Large intestine (tissue), 3 donors: ENCODE measurements around the gene HSPBP1. TPM values are rescaled to one million over a fixed set of nuclear protein-coding genes. Genes with fewer than 3 reads are reported as not detected.

Experiments
- DNase-seq, 2 donors: peaks; one replicate each; pipeline versions ENCODE4 v3.0.0 to v3.0.0-alpha.2; 2013
- H3K27ac ChIP-seq: one replicate; pipeline ENCODE4 v1.5.1; 2013; ENCODE audit warnings: low read length
- H3K27me3 ChIP-seq: 2 replicates; pipeline ENCODE4 v1.6.1; 2013; ENCODE audit warnings: low read length; ENCODE audit not compliant: control insufficient read depth, insufficient read depth
- H3K36me3 ChIP-seq: 2 replicates; pipeline ENCODE4 v1.6.1; 2013; ENCODE audit warnings: low read length; ENCODE audit not compliant: control insufficient read depth, insufficient read depth
- H3K4me1 ChIP-seq: one replicate; pipeline ENCODE4 v1.6.1; 2013; ENCODE audit warnings: low read length; ENCODE audit not compliant: control insufficient read depth, insufficient read depth
- H3K4me3 ChIP-seq: one replicate; pipeline ENCODE4 v1.5.1; 2013; ENCODE audit warnings: low read length
- H3K9me3 ChIP-seq: one replicate; pipeline ENCODE4 v1.6.1; 2013; ENCODE audit warnings: mild to moderate bottlenecking, low read depth, low read length, moderate library complexity; ENCODE audit not compliant: control insufficient read depth
- WGBS: methylation state at CpG from one replicate; pipeline ENCODE4 v1.1.5; 2013; ENCODE audit warnings: low lambda C conversion rate; ENCODE audit not compliant: insufficient coverage; 5-methylcytosine and 5-hydroxymethylcytosine counted together
- polyA plus RNA-seq: library from polyadenylated mRNA; unstranded; fragments of 120-200 nt; gene quantifications from one replicate; pipeline ENCODE4 v1.2.1, GENCODE V29; 2013

Gene HSPBP1
- polyA plus RNA-seq, 1 donor = 29.4 TPM

DNA sequence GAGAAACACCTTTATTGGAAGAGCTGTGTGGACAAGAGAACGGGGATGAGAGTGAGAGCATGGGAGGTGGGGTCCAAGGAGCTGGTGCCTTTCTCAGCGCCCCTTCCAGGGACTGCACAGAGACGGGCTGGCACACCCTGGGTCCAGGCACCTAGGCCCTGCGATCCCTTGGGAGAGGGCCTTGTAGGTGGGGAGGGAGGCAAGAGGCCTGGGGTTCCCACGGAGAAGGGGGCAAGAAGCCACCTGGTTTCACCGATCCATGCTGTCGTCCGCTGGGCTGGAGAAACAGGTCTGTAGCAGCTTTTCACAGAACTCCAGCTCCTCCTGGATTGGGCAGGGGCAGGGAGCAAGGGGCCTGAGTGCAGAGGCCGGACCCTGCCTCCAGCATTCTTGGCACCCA, 17.6 kb downstream of the HSPBP1 start:
- H3K27me3 ChIP-seq = no peaks in the 10 kb centered on the region
- no peak overlapping the region for H3K4me3 ChIP-seq
- H3K27ac ChIP-seq = no peak overlapping the region
- WGBS = 86% methylated on average over 1 of the region's 9 CpGs
- H3K36me3 ChIP-seq = peaks cover 3% of the 10 kb centered on the region
- H3K9me3 ChIP-seq = no peaks in the 10 kb centered on the region
- no peak for DNase-seq
- H3K4me1 ChIP-seq = peaks cover 6% of the 10 kb centered on the region

DNA sequence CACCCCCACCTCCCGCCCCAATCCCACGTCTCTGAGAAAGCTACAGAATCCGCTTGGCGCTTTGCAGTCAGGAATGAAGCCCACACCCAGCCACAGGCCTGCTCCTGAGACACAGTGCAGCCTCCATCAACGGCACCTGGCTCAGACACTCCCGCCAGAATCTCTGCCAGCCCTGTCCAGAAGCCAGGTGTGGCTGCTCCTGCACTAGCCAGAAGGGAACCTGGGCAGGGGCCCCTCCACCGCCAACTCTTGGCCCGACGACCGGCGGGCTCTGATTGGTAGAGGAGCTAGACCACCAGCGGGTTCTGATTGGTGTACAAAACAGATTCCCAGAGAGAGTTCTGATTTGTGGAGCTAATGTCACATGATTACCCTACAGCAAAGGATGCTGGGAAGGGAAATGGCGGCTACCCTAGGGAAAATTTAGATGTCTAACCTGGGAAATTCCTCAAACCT, 18.2 kb downstream of the HSPBP1 start:
- H3K4me3 ChIP-seq = no peak overlapping the region
- peaks cover 11% of the 10 kb centered on the region for H3K4me1 ChIP-seq
- H3K9me3 ChIP-seq = no peaks in the 10 kb centered on the region
- no peaks in the 10 kb centered on the region for H3K27me3 ChIP-seq
- H3K36me3 ChIP-seq = peaks cover 3% of the 10 kb centered on the region
- DNase-seq = no peak
- WGBS = 100% methylated on average over 1 of the region's 13 CpGs
- H3K27ac ChIP-seq = no peak overlapping the region

DNA sequence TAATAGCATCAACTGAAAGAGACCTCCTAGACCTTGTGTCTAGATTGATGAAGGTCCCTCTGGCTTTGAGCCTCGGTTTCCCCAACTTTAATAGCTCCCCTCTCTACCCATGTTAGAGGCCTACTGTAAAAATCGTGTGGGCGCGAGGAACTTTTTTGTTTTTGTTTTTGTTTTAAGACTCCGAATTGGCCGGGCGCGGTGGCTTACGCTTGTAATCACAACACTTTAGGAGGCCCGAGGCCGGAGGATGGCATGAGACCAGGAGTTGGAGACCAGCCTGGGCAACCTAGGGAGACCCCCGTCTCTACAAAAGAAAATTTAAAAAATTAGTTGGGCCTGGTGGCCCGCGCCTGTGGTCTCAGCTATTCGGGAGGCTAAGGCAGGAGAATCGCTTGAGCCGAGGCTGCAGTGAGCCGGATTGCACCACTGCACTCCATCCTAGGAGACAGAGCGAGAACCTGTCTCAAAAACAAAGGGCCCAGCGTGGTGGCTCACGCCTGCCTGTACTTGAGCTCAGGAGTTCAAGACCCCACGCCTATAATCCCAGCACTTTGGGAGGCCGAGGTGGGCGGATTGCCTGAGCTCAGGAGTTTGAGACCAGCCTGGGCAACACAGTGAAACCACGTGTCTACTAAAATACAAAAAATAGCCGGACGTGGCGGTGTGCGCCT, 20.2 kb downstream of the HSPBP1 start:
- 0% methylated on average over 1 of the region's 29 CpGs for WGBS
- Histone ChIP-seq H3K4me3 (peak overlapping the region; percentile 44), H3K9me3 (no peaks in the 10 kb centered on the region)

DNA sequence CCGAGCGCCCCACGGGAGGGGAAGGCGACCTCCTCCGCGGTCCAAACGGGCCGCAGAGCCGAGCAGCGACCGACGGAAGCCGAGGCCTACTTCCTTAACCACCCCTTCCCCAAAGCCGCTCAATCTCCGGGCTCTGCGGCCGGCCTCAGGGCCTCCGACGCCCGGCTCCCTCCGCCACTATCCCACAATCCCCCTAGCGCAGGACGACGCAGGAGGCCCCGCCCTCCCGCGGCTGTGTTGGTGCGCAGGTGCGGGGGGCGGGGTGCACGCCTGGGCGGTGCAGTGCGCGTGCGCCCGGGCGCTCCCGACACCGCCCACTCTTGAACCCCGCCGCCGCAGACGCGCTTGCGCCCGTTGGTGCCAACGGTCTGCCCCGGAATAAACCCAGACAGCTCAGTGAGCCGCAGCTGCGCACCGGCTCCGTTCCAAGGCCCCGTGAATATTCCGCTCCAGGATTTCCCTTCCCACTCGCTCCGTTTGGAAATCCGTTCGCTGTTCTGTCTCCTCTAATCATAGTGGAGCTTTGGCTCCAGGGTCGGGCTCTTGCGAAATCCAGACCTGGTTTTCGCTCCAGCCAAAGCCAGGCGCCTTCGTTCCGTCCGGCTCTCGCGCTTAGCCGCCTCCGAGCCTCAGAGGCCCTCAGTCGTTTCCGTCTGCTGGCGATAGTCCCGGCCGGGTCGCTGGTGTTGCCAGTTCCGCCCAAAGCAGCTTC, 20.9 kb downstream of the HSPBP1 start, which contains the start of gene PPP6R1:
Gene PPP6R1, minus strand, starts transcription at position 190 of the 712 bp plus-strand sequence. CDS start 11,914 bp downstream, outside the sequence.
- peak; percentile 99 to 100 for DNase-seq
- WGBS = no CpG with 5 or more reads among the region's 76 CpGs

More for the DNA sequence above, 20.2 kb downstream of the HSPBP1 start:
- H3K27me3 ChIP-seq = no peaks in the 10 kb centered on the region
- peak overlapping the region; percentile 88 for H3K27ac ChIP-seq
- no peak for DNase-seq
- peaks cover 27% of the 10 kb centered on the region for H3K4me1 ChIP-seq
- H3K36me3 ChIP-seq = peaks cover 3% of the 10 kb centered on the region

DNA sequence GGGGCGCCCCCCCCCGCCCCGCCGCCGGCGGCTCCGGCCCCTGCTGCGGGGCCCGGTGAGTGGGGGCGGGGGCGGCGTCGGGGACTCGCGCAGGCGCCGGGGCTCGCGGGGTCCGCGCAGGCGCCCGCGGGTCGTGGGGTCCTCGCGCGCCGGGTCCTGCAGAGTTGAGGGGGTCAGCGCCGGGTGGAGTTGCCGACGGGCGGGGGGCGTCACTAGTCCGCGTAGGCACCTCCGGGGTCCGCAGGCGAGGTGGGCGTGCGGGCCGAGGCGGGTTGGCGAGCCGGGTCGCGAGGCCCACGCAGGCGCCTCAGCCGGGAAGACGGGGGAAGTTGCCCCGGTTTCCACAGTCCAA, 21.5 kb downstream of the HSPBP1 start:
- Histone ChIP-seq H3K4me3 (peak overlapping the region; percentile 94), H3K27ac (peak overlapping the region; percentile 92), H3K36me3 (peaks cover 14% of the 10 kb centered on the region), H3K4me1 (peaks cover 29% of the 10 kb centered on the region), H3K9me3 (no peaks in the 10 kb centered on the region), H3K27me3 (no peaks in the 10 kb centered on the region)
- DNase-seq = no peak
- no CpG with 5 or more reads among the region's 53 CpGs for WGBS

More for the DNA sequence above, 20.9 kb downstream of the HSPBP1 start, which contains the start of gene PPP6R1:
- Histone ChIP-seq H3K36me3 (peaks cover 10% of the 10 kb centered on the region), H3K4me3 (peak within 1 kb of the TSS; percentile 94), H3K9me3 (no peaks in the 10 kb centered on the region), H3K27ac (peak within 1 kb of the TSS; percentile 92), H3K27me3 (no peaks in the 10 kb centered on the region), H3K4me1 (peaks cover 29% of the 10 kb centered on the region)

DNA sequence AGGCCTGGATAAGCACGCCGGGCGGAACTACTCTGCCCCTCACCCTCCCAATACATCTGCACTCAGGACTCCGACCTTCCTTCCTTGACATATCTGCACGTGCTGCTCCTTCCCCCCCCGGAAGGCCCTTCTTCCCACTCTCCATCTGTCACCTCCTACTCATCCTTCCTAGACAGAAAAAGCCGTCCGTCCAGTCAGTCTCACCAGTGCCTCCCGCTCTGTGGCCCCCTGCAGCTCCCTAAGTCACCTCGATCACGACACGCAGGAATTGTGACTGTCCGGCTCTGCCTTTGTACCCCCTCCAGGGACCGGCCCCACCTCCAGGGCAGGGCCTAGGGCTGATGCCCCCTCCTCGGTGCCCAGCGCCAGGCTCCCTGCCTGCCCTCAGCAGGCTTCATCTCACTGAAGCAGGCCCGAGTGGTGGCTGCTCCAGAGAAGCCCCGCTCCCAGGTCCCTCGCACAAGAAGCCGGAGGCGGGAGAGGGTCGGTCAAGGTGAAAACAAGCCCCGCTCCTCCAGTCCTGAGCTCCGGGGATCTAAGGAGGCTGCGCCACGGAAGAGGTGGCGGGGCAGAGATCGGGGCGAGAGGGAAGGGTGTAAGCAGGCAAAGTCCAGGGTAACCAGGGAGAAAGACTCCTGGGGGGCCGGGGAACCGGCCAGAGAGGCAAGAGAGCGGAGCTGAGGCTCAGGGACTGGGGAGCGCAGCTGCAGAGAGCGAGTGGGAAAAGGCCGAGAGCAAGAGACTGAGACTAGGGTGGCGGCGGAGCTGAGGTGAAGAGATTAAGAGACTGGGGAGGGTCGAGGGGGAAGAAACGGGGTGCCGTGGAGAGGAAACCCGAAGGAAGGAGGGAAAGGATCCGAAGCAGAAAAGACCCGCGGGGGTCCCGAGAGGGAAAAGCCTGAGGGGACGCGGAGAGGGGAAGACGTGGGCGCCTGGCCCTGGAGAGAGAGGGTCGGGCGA, 22.2 kb downstream of the HSPBP1 start:
- Histone ChIP-seq H3K27ac (peak overlapping the region; percentile 85), H3K4me1 (peaks cover 29% of the 10 kb centered on the region), H3K36me3 (peaks cover 20% of the 10 kb centered on the region), H3K9me3 (no peaks in the 10 kb centered on the region), H3K27me3 (no peaks in the 10 kb centered on the region), H3K4me3 (peak overlapping the region; percentile 94)
- 4% methylated on average over 4 of the region's 51 CpGs for WGBS
- peak in 1 of 2 donors; percentile 61 for DNase-seq

DNA sequence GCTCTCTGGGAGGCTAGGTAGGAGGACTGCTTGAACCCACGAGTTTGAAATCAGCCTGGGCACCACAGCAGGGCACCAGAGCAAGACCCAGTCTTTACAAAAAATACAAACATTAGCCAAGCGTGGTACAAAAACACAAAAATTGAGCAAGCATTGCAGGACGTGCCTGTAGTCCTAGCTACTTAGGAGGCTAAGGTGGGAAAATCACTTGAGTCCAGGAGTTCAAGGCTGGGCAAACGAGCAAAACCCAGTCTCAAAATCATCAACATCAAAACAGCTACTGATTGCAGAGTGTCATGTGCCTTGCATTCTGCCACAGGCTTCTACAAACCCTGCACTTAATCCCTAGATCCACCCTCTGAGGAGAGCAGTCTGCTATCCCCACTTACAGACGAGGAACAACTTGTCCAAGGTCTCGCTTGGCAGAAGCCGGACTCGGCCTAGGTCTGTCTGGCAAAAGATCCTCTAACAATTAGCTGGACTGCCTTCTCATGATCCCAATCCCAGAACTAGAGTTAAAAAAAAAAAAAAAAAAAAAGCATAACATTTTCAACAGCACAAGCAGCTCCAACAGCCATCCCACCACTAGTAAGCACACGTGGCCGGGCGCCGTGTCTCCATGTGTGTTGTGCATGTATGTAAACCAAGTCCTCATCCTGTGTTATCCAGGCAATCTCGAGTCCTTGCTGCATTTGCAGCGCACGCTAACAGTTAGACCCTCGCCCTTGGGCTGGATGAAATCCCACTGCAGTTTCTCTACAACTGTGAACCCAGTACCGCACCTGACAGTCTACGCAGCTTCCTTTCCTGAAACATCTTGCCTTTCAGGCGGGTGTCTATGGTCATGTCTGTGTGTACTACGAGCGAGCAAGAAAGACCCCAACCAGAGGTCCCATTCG, 23.1 kb downstream of the HSPBP1 start:
- peaks cover 20% of the 10 kb centered on the region for H3K36me3 ChIP-seq
- H3K27me3 ChIP-seq = no peaks in the 10 kb centered on the region
- peak in 1 of 2 donors; percentile 19 for DNase-seq
- H3K9me3 ChIP-seq = no peaks in the 10 kb centered on the region
- peak overlapping the region; percentile 94 for H3K4me3 ChIP-seq
- H3K27ac ChIP-seq = no peak overlapping the region
- 50% methylated on average over 2 of the region's 22 CpGs for WGBS
- peaks cover 29% of the 10 kb centered on the region for H3K4me1 ChIP-seq

DNA sequence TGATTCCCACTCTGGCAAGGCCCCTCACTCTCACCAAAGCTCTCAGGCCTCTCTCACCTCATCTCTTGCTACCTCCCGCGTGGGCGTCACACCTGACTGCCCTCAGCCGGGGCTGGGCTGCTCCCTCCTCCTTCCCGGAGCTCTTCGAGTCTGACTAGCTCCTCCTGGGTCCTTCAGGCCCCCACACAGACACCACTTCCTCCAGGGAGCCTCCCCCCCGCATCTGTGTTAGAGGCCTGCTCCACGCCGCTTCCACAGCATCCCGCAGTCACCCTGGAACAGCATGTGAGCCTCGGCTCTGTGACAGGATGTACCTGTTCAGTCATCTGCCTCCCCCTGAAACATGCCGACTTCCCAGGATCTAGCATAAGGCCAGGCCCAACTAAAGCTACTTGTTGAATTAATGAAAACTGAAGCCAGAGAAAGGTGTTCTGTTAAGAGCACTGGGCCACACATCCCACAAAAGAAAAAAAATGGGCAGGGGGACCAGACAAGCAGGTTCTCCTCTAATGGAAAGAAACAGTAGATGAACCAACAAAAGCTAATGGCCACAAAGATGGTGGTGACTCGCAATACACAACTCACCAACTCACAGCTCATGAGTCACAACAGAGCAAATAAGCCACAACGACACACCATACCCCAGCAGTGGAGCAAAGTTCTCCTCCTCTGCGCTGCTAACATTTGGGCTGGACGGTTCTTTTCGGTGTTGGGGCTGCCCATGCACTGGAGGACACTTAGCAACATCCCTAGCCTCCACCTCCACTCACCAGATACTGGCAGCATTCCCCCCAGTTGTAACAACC, 24.1 kb downstream of the HSPBP1 start:
- WGBS = 90% methylated on average over 2 of the region's 17 CpGs
- Histone ChIP-seq H3K9me3 (no peaks in the 10 kb centered on the region), H3K36me3 (peaks cover 27% of the 10 kb centered on the region), H3K4me3 (no peak overlapping the region), H3K27me3 (no peaks in the 10 kb centered on the region), H3K4me1 (peaks cover 33% of the 10 kb centered on the region), H3K27ac (no peak overlapping the region)
- no peak for DNase-seq

DNA sequence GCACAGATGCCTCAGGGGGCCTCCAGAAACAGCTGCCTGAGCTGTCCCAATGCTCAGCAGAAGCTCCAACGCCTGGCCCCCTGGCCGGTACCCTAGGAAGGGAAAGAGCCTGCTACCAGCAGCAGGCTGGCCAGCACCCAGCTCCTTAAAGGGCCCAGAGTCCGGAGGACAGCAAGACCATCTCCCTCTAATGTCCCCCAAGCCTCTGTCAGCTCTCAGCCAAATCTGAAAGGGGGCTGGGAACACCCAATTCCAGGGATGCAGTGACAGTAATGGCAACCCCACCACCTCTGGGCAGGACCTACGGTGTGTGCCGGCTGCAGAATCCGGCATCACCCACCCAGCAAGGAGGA, 25.3 kb downstream of the HSPBP1 start:
- no peaks in the 10 kb centered on the region for H3K27me3 ChIP-seq
- H3K4me3 ChIP-seq = peak overlapping the region; percentile 14
- no peak overlapping the region for H3K27ac ChIP-seq
- DNase-seq = no peak
- no CpG with 5 or more reads among the region's 6 CpGs for WGBS
- H3K4me1 ChIP-seq = peaks cover 28% of the 10 kb centered on the region
- no peaks in the 10 kb centered on the region for H3K9me3 ChIP-seq
- peaks cover 28% of the 10 kb centered on the region for H3K36me3 ChIP-seq
